Neural progenitor cell (in vitro differentiated cells): ENCODE measurements around the gene TLE1.

ENCODE experiments used
- CTCF ChIP-seq: fragments of 200-600 bp; sonication (generic); IDR thresholded peaks from 2 replicates; pipeline ENCODE4 v1.5.1; 2017; ENCODE audit warnings: antibody characterized with exemption, mild to moderate bottlenecking
- EZH2 ChIP-seq: fragments of 200-600 bp; sonication (generic); IDR thresholded peaks from 2 replicates; pipeline ENCODE4 v1.6.1; 2017; ENCODE audit warnings: antibody characterized with exemption, mild to moderate bottlenecking, moderate library complexity
- EZH2phosphoT487 ChIP-seq: fragments of 200-600 bp; sonication (generic); IDR thresholded peaks from 2 replicates; pipeline ENCODE4 v1.6.1; 2017; ENCODE audit warnings: antibody characterized with exemption

GRCh38 chr9:81598123-81598497 lies 91.2 kb downstream of the TLE1 start:
- TF ChIP-seq CTCF = no peak
- no peak for TF ChIP-seq EZH2phosphoT487
- TF ChIP-seq EZH2 = no peak
